GM19328 (cell line): ENCODE measurements around the gene CPNE2.

ENCODE experiments used
- ATAC-seq: cut with Tn5 transposase; IDR thresholded peaks from one replicate; pipeline ENCODE4 v1.9.1; 2021; ENCODE audit warnings: mild to moderate bottlenecking, moderate library complexity; ENCODE audit not compliant: unreplicated experiment

CPNE2 gene

GRCh38 chr16:57143149-57143921, 51.0 kb downstream of the CPNE2 start:
- ATAC-seq = no peak

- ATAC-seq = no peak
Measured at GRCh38 chr16:57144027-57144426, 51.6 kb downstream of the CPNE2 start.

- no peak for ATAC-seq
Measured at GRCh38 chr16:57145046-57146021, 53.0 kb downstream of the CPNE2 start.

GRCh38 chr16:57146040-57146647, 53.8 kb downstream of the CPNE2 start:
- ATAC-seq = no peak

GRCh38 chr16:57146735-57147134, 54.4 kb downstream of the CPNE2 start:
- no peak for ATAC-seq

GRCh38 chr16:57147381-57148221, 55.2 kb downstream of the CPNE2 start:
- ATAC-seq = no peak

GRCh38 chr16:57148481-57148880, 56.1 kb downstream of the CPNE2 start:
- ATAC-seq = no peak

GRCh38 chr16:57149391-57149790, 57.0 kb downstream of the CPNE2 start:
- no peak for ATAC-seq

- no peak for ATAC-seq
Measured at GRCh38 chr16:57150682-57151330, 58.4 kb downstream of the CPNE2 start.

GRCh38 chr16:57151369-57151768, 59.0 kb downstream of the CPNE2 start:
- no peak for ATAC-seq

- no peak for ATAC-seq
Measured at GRCh38 chr16:57152096-57153093, 60.0 kb downstream of the CPNE2 start.

- ATAC-seq = no peak
Measured at GRCh38 chr16:57153841-57154240, 61.5 kb downstream of the CPNE2 start.

GRCh38 chr16:57155702-57156350, 63.4 kb downstream of the CPNE2 start:
- ATAC-seq = no peak

- no peak for ATAC-seq
Measured at GRCh38 chr16:57156351-57156703, 63.9 kb downstream of the CPNE2 start.

- ATAC-seq = no peak
Measured at GRCh38 chr16:57157533-57157932, 65.2 kb downstream of the CPNE2 start.

GRCh38 chr16:57159447-57159846, 67.1 kb downstream of the CPNE2 start:
- no peak for ATAC-seq

- ATAC-seq = no peak
Measured at GRCh38 chr16:57163842-57164241, 71.5 kb downstream of the CPNE2 start.

- ATAC-seq = no peak
Measured at GRCh38 chr16:57165483-57165882, 73.1 kb downstream of the CPNE2 start.
